ENCODE data around the gene CATSPERE.

Gene CATSPERE

GRCh38 chr1:244598611-244599010, 137.5 kb downstream of the CATSPERE start:
- POLR2A ChIA-PET: no interaction called here
- CTCF ChIA-PET: no interaction called here
- 97% methylated on average over 5 of the region's 5 CpGs for WGBS (ENCODE audit: insufficient coverage)
- no peaks in the 10 kb centered on the region for H3K36me3 ChIP-seq (ENCODE audit: control insufficient read depth in 4 of 4, insufficient read depth in 4 of 4, low read length in 3 of 4)
- peaks cover 0 to 3% (median 0%) of the 10 kb centered on the region in 5 experiments for H3K27me3 ChIP-seq (replicated peaks in 2 of 5; ENCODE audit: control insufficient read depth in 4 of 5, insufficient read depth in 5 of 5, low read length in 4 of 5)
- H3K4me3 ChIP-seq (ENCODE audit: control insufficient read depth in 1 of 7, extremely low read depth in 1 of 7, insufficient read depth in 4 of 7, low read depth in 2 of 7, low read length in 6 of 7): no peak overlapping the region
- no peak for DNase-seq
- H3K9me3 ChIP-seq (ENCODE audit: control extremely low read depth in 1 of 5, control insufficient read depth in 4 of 5, insufficient read depth in 2 of 5, low read depth in 1 of 5, low read length in 4 of 5): no peaks in the 10 kb centered on the region
- no peak overlapping the region for H3K27ac ChIP-seq (ENCODE audit: insufficient read depth in 1 of 2, low read depth in 1 of 2, low read length in 2 of 2, poor library complexity in 1 of 2, severe bottlenecking in 2 of 2)
- H3K4me1 ChIP-seq (ENCODE audit: control extremely low read depth in 1 of 4, control insufficient read depth in 4 of 4, insufficient read depth in 4 of 4, low read length in 3 of 4): no peaks in the 10 kb centered on the region

- H3K36me3 ChIP-seq (ENCODE audit: control insufficient read depth in 4 of 4, insufficient read depth in 4 of 4, low read length in 3 of 4): no peaks in the 10 kb centered on the region
- ChIA-PET CTCF (interaction anchor here (0.6 to 1.7 kb wide), 6 partner anchors 16 to 482 kb away, joined by 3 to 7 read pairs (median 3); no protein-coding TSS in a partner anchor), POLR2A (no interaction called here)
- H3K9me3 ChIP-seq (ENCODE audit: control extremely low read depth in 1 of 5, control insufficient read depth in 4 of 5, insufficient read depth in 2 of 5, low read depth in 1 of 5, low read length in 4 of 5): no peaks in the 10 kb centered on the region
- peaks cover 0 to 3% (median 0%) of the 10 kb centered on the region in 5 experiments for H3K27me3 ChIP-seq (replicated peaks in 2 of 5; ENCODE audit: control insufficient read depth in 4 of 5, insufficient read depth in 5 of 5, low read length in 4 of 5)
- H3K4me1 ChIP-seq (ENCODE audit: control extremely low read depth in 1 of 4, control insufficient read depth in 4 of 4, insufficient read depth in 4 of 4, low read length in 3 of 4): no peaks in the 10 kb centered on the region
- no peak overlapping the region for H3K4me3 ChIP-seq (ENCODE audit: control insufficient read depth in 1 of 7, extremely low read depth in 1 of 7, insufficient read depth in 4 of 7, low read depth in 2 of 7, low read length in 6 of 7)
- DNase-seq: peak in 2 of 3 donors; percentile 6 to 25
- no peak overlapping the region for H3K27ac ChIP-seq (ENCODE audit: insufficient read depth in 1 of 2, low read depth in 1 of 2, low read length in 2 of 2, poor library complexity in 1 of 2, severe bottlenecking in 2 of 2)
- 100% methylated on average over 3 of the region's 7 CpGs for WGBS (ENCODE audit: insufficient coverage)
Measured at GRCh38 chr1:244599937-244600350, 138.9 kb downstream of the CATSPERE start.

GRCh38 chr1:244601336-244601735, 140.3 kb downstream of the CATSPERE start:
- no peaks in the 10 kb centered on the region for H3K36me3 ChIP-seq (ENCODE audit: control insufficient read depth in 4 of 4, insufficient read depth in 4 of 4, low read length in 3 of 4)
- H3K4me3 ChIP-seq (ENCODE audit: control insufficient read depth in 1 of 7, extremely low read depth in 1 of 7, insufficient read depth in 4 of 7, low read depth in 2 of 7, low read length in 6 of 7): no peak overlapping the region
- no peak overlapping the region for H3K27ac ChIP-seq (ENCODE audit: insufficient read depth in 1 of 2, low read depth in 1 of 2, low read length in 2 of 2, poor library complexity in 1 of 2, severe bottlenecking in 2 of 2)
- H3K27me3 ChIP-seq (replicated peaks in 2 of 5; ENCODE audit: control insufficient read depth in 4 of 5, insufficient read depth in 5 of 5, low read length in 4 of 5): peaks cover 0 to 3% (median 0%) of the 10 kb centered on the region in 5 experiments
- WGBS (ENCODE audit: insufficient coverage): 96% methylated on average over 7 of the region's 8 CpGs
- H3K9me3 ChIP-seq (ENCODE audit: control extremely low read depth in 1 of 5, control insufficient read depth in 4 of 5, insufficient read depth in 2 of 5, low read depth in 1 of 5, low read length in 4 of 5): no peaks in the 10 kb centered on the region
- no peaks in the 10 kb centered on the region for H3K4me1 ChIP-seq (ENCODE audit: control extremely low read depth in 1 of 4, control insufficient read depth in 4 of 4, insufficient read depth in 4 of 4, low read length in 3 of 4)
- POLR2A ChIA-PET: no interaction called here
- CTCF ChIA-PET: interaction anchor here (6.7 kb wide), 1 partner anchor 196 kb away, joined by 91 read pairs; no protein-coding TSS in a partner anchor
- DNase-seq: no peak

GRCh38 chr1:244603498-244603897, 142.4 kb downstream of the CATSPERE start:
- no peaks in the 10 kb centered on the region for H3K36me3 ChIP-seq (ENCODE audit: control insufficient read depth in 4 of 4, insufficient read depth in 4 of 4, low read length in 3 of 4)
- no peaks in the 10 kb centered on the region for H3K4me1 ChIP-seq (ENCODE audit: control extremely low read depth in 1 of 4, control insufficient read depth in 4 of 4, insufficient read depth in 4 of 4, low read length in 3 of 4)
- POLR2A ChIA-PET: no interaction called here
- no peaks in the 10 kb centered on the region for H3K9me3 ChIP-seq (ENCODE audit: control extremely low read depth in 1 of 5, control insufficient read depth in 4 of 5, insufficient read depth in 2 of 5, low read depth in 1 of 5, low read length in 4 of 5)
- H3K4me3 ChIP-seq (ENCODE audit: control insufficient read depth in 1 of 7, extremely low read depth in 1 of 7, insufficient read depth in 4 of 7, low read depth in 2 of 7, low read length in 6 of 7): no peak overlapping the region
- CTCF ChIA-PET: interaction anchor here (0.7 to 6.7 kb wide), 13 partner anchors 8 to 443 kb away, joined by 3 to 91 read pairs (median 3); no protein-coding TSS in a partner anchor
- peak; percentile 36 to 61 (median 57) for DNase-seq
- peaks cover 0 to 3% (median 0%) of the 10 kb centered on the region in 5 experiments for H3K27me3 ChIP-seq (replicated peaks in 2 of 5; ENCODE audit: control insufficient read depth in 4 of 5, insufficient read depth in 5 of 5, low read length in 4 of 5)
- no peak overlapping the region for H3K27ac ChIP-seq (ENCODE audit: insufficient read depth in 1 of 2, low read depth in 1 of 2, low read length in 2 of 2, poor library complexity in 1 of 2, severe bottlenecking in 2 of 2)

GRCh38 chr1:244605835-244606370, 144.8 kb downstream of the CATSPERE start:
- no peaks in the 10 kb centered on the region for H3K4me1 ChIP-seq (ENCODE audit: control extremely low read depth in 1 of 4, control insufficient read depth in 4 of 4, insufficient read depth in 4 of 4, low read length in 3 of 4)
- no peak overlapping the region for H3K4me3 ChIP-seq (ENCODE audit: control insufficient read depth in 1 of 7, extremely low read depth in 1 of 7, insufficient read depth in 4 of 7, low read depth in 2 of 7, low read length in 6 of 7)
- DNase-seq: no peak
- peaks cover 0 to 3% (median 0%) of the 10 kb centered on the region in 5 experiments for H3K27me3 ChIP-seq (replicated peaks in 2 of 5; ENCODE audit: control insufficient read depth in 4 of 5, insufficient read depth in 5 of 5, low read length in 4 of 5)
- WGBS (ENCODE audit: insufficient coverage): 100% methylated on average over 5 of the region's 6 CpGs
- no peaks in the 10 kb centered on the region for H3K9me3 ChIP-seq (ENCODE audit: control extremely low read depth in 1 of 5, control insufficient read depth in 4 of 5, insufficient read depth in 2 of 5, low read depth in 1 of 5, low read length in 4 of 5)
- ChIA-PET POLR2A (no interaction called here), CTCF (interaction anchor here (1.3 to 6.7 kb wide), 2 partner anchors 192 to 436 kb away, joined by 7 to 91 read pairs; no protein-coding TSS in a partner anchor)
- no peak overlapping the region for H3K27ac ChIP-seq (ENCODE audit: insufficient read depth in 1 of 2, low read depth in 1 of 2, low read length in 2 of 2, poor library complexity in 1 of 2, severe bottlenecking in 2 of 2)
- no peaks in the 10 kb centered on the region for H3K36me3 ChIP-seq (ENCODE audit: control insufficient read depth in 4 of 4, insufficient read depth in 4 of 4, low read length in 3 of 4)

GRCh38 chr1:244614113-244614836, 153.2 kb downstream of the CATSPERE start:
- H3K4me1 ChIP-seq (ENCODE audit: control extremely low read depth in 1 of 4, control insufficient read depth in 4 of 4, insufficient read depth in 4 of 4, low read length in 3 of 4): no peaks in the 10 kb centered on the region
- ChIA-PET CTCF (no interaction called here), POLR2A (no interaction called here)
- H3K27ac ChIP-seq (ENCODE audit: insufficient read depth in 1 of 2, low read depth in 1 of 2, low read length in 2 of 2, poor library complexity in 1 of 2, severe bottlenecking in 2 of 2): no peak overlapping the region
- DNase-seq: no peak
- H3K36me3 ChIP-seq (ENCODE audit: control insufficient read depth in 4 of 4, insufficient read depth in 4 of 4, low read length in 3 of 4): no peaks in the 10 kb centered on the region
- no peaks in the 10 kb centered on the region for H3K9me3 ChIP-seq (ENCODE audit: control extremely low read depth in 1 of 5, control insufficient read depth in 4 of 5, insufficient read depth in 2 of 5, low read depth in 1 of 5, low read length in 4 of 5)
- no peak overlapping the region for H3K4me3 ChIP-seq (ENCODE audit: control insufficient read depth in 1 of 7, extremely low read depth in 1 of 7, insufficient read depth in 4 of 7, low read depth in 2 of 7, low read length in 6 of 7)
- H3K27me3 ChIP-seq (replicated peaks in 2 of 5; ENCODE audit: control insufficient read depth in 4 of 5, insufficient read depth in 5 of 5, low read length in 4 of 5): no peaks in the 10 kb centered on the region
- 93% methylated on average over 6 of the region's 9 CpGs for WGBS (ENCODE audit: insufficient coverage)

- Histone ChIP-seq H3K9me3 (ENCODE audit: control extremely low read depth in 1 of 5, control insufficient read depth in 4 of 5, insufficient read depth in 2 of 5, low read depth in 1 of 5, low read length in 4 of 5) (no peaks in the 10 kb centered on the region), H3K4me1 (ENCODE audit: control extremely low read depth in 1 of 4, control insufficient read depth in 4 of 4, insufficient read depth in 4 of 4, low read length in 3 of 4) (no peaks in the 10 kb centered on the region), H3K27me3 (replicated peaks in 2 of 5; ENCODE audit: control insufficient read depth in 4 of 5, insufficient read depth in 5 of 5, low read length in 4 of 5) (no peaks in the 10 kb centered on the region), H3K4me3 (ENCODE audit: control insufficient read depth in 1 of 7, extremely low read depth in 1 of 7, insufficient read depth in 4 of 7, low read depth in 2 of 7, low read length in 6 of 7) (no peak overlapping the region), H3K36me3 (ENCODE audit: control insufficient read depth in 4 of 4, insufficient read depth in 4 of 4, low read length in 3 of 4) (no peaks in the 10 kb centered on the region), H3K27ac (ENCODE audit: insufficient read depth in 1 of 2, low read depth in 1 of 2, low read length in 2 of 2, poor library complexity in 1 of 2, severe bottlenecking in 2 of 2) (no peak overlapping the region)
- CTCF ChIA-PET: no interaction called here
- no peak for DNase-seq
- WGBS (ENCODE audit: insufficient coverage): 100% methylated on average over 1 of the region's 3 CpGs
- POLR2A ChIA-PET: no interaction called here
Measured at GRCh38 chr1:244614879-244615278, 153.8 kb downstream of the CATSPERE start.
